Stomach (tissue), 4 donors: ENCODE data around the gene ZNF598.

ENCODE experiments used
- POLR2A ChIP-seq, 4 donors: fragments of 450-650 bp; IDR thresholded peaks; one replicate each; pipeline ENCODE4 v1.6.1; 2016; ENCODE audit warnings: antibody characterized with exemption in 4 of 4, control low read depth in 2 of 4, mild to moderate bottlenecking in 1 of 4, moderate library complexity in 1 of 4
- TF ChIP-seq, protein P1 (sequence below), 7 experiments: fragments of 450-650 bp in 4 of 7; fragments of 200-600 bp in 3 of 7; sonication (generic) in 3 of 7; IDR thresholded peaks; one replicate each; pipeline ENCODE4 v1.5.1; 2016 to 2019; ENCODE audit warnings: antibody characterized with exemption in 7 of 7, control low read depth in 2 of 7, mild to moderate bottlenecking in 1 of 7

DNA sequence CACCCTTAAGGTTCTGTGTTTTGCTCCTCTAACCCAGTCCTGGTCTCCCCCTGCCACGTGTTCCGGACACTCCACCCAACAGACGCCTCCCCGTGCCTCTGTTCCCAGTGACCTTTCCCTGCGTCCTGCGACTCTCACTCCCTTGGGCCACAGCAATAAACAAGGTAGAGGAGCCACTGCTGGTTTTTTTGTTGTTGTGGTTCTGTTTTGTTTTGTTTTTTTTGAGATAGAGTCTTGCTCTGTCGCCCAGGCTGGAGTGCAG, 6.3 kb upstream of the ZNF598 start:
- TF ChIP-seq, protein P1, sequence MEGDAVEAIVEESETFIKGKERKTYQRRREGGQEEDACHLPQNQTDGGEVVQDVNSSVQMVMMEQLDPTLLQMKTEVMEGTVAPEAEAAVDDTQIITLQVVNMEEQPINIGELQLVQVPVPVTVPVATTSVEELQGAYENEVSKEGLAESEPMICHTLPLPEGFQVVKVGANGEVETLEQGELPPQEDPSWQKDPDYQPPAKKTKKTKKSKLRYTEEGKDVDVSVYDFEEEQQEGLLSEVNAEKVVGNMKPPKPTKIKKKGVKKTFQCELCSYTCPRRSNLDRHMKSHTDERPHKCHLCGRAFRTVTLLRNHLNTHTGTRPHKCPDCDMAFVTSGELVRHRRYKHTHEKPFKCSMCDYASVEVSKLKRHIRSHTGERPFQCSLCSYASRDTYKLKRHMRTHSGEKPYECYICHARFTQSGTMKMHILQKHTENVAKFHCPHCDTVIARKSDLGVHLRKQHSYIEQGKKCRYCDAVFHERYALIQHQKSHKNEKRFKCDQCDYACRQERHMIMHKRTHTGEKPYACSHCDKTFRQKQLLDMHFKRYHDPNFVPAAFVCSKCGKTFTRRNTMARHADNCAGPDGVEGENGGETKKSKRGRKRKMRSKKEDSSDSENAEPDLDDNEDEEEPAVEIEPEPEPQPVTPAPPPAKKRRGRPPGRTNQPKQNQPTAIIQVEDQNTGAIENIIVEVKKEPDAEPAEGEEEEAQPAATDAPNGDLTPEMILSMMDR (IDR thresholded peaks at IDR 0.05) = no peak
- TF ChIP-seq POLR2A (IDR thresholded peaks at IDR 0.05) = no peak
